Measurements from ENCODE around the gene ARHGEF10L.

DNA sequence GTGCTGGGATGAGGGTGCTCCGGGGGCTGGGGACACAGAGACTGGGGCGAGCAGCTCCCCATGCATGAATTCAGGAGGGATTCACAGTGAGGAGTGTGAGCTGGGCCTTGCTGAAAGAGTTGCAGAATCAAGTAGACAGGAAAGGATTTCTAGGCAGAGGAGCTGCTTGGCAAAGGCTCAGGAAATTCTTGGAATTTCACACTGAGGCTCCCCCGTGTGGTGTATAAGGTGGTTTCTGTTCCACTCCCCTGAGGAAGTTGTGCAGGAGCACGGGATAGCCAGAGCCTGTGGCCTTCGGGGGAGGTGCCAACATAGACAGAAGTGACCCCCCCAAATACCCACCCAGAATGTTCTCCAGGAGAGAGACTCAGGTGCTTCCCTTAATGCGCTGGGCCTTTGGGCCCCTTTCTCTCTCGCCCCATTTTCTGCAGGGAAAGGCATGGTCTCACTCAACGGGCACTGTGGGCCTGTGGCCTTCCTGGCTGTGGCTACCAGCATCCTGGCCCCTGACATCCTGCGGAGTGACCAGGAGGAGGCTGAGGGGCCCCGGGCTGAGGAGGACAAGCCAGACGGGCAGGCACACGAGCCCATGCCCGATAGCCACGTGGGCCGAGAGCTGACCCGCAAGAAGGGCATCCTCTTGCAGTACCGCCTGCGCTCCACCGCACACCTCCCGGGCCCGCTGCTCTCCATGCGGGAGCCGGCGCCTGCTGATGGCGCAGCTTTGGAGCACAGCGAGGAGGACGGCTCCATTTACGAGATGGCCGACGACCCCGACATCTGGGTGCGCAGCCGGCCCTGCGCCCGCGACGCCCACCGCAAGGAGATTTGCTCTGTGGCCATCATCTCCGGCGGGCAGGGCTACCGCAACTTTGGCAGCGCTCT, 157.2 kb downstream of the ARHGEF10L start:
- TF ChIP-seq, protein P1, sequence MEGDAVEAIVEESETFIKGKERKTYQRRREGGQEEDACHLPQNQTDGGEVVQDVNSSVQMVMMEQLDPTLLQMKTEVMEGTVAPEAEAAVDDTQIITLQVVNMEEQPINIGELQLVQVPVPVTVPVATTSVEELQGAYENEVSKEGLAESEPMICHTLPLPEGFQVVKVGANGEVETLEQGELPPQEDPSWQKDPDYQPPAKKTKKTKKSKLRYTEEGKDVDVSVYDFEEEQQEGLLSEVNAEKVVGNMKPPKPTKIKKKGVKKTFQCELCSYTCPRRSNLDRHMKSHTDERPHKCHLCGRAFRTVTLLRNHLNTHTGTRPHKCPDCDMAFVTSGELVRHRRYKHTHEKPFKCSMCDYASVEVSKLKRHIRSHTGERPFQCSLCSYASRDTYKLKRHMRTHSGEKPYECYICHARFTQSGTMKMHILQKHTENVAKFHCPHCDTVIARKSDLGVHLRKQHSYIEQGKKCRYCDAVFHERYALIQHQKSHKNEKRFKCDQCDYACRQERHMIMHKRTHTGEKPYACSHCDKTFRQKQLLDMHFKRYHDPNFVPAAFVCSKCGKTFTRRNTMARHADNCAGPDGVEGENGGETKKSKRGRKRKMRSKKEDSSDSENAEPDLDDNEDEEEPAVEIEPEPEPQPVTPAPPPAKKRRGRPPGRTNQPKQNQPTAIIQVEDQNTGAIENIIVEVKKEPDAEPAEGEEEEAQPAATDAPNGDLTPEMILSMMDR (IDR thresholded peaks at IDR 0.05; ENCODE audit: insufficient read depth, low read length) = no peak
- TF ChIP-seq POLR2AphosphoS5 (IDR thresholded peaks at IDR 0.05; ENCODE audit: low read depth) (no peak), SPI1 (IDR thresholded peaks at IDR 0.05; ENCODE audit: borderline replicate concordance, low read depth) (no peak), GABPA (IDR thresholded peaks at IDR 0.05; ENCODE audit: low read depth) (no peak)
- TF ChIP-seq, protein P2, sequence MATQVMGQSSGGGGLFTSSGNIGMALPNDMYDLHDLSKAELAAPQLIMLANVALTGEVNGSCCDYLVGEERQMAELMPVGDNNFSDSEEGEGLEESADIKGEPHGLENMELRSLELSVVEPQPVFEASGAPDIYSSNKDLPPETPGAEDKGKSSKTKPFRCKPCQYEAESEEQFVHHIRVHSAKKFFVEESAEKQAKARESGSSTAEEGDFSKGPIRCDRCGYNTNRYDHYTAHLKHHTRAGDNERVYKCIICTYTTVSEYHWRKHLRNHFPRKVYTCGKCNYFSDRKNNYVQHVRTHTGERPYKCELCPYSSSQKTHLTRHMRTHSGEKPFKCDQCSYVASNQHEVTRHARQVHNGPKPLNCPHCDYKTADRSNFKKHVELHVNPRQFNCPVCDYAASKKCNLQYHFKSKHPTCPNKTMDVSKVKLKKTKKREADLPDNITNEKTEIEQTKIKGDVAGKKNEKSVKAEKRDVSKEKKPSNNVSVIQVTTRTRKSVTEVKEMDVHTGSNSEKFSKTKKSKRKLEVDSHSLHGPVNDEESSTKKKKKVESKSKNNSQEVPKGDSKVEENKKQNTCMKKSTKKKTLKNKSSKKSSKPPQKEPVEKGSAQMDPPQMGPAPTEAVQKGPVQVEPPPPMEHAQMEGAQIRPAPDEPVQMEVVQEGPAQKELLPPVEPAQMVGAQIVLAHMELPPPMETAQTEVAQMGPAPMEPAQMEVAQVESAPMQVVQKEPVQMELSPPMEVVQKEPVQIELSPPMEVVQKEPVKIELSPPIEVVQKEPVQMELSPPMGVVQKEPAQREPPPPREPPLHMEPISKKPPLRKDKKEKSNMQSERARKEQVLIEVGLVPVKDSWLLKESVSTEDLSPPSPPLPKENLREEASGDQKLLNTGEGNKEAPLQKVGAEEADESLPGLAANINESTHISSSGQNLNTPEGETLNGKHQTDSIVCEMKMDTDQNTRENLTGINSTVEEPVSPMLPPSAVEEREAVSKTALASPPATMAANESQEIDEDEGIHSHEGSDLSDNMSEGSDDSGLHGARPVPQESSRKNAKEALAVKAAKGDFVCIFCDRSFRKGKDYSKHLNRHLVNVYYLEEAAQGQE (IDR thresholded peaks at IDR 0.05; ENCODE audit: insufficient replicate concordance, low read depth) = no peak
